ENCODE results near the gene VSIG1.

The VSIG1 gene

GRCh38 chrX:108071578-108071977 is 26.7 kb downstream of the VSIG1 start:
- WGBS, 2 donors (ENCODE audit: extremely low coverage in 2 of 2, insufficient read length in 2 of 2, insufficient replicate concordance in 1 of 2): no CpG with 5 or more reads among the region's 1 CpG
- Histone ChIP-seq H3K4me3 (ENCODE audit: low read length in 2 of 2) (no peak overlapping the region), H3K27ac (replicated peaks; ENCODE audit: low read length) (no peak overlapping the region), H3K36me3 (replicated peaks in 1 of 2; ENCODE audit: control insufficient read depth in 2 of 2, insufficient read depth in 2 of 2, low read length in 2 of 2) (no peaks in the 10 kb centered on the region), H3K4ac (ENCODE audit: low read length) (no peak overlapping the region), H2BK12ac (ENCODE audit: low read length) (no peak overlapping the region), H2AK5ac (ENCODE audit: low read depth, low read length) (no peak overlapping the region), H2BK5ac (ENCODE audit: low read length) (no peak overlapping the region), H3K4me2 (ENCODE audit: insufficient read depth, low read length, poor library complexity, severe bottlenecking) (no peak overlapping the region), H2BK120ac (ENCODE audit: low read depth, low read length) (no peak overlapping the region), H2AFZ (ENCODE audit: low read length) (no peak overlapping the region), H2BK15ac (ENCODE audit: low read length) (no peak overlapping the region), H3K4me1 (ENCODE audit: control insufficient read depth in 2 of 2, insufficient read depth in 1 of 2, low read depth in 1 of 2, low read length in 2 of 2) (no peaks in the 10 kb centered on the region), H4K8ac (ENCODE audit: low read depth, low read length) (no peak overlapping the region), H3K9me3 (replicated peaks in 1 of 2; ENCODE audit: control insufficient read depth in 2 of 2, insufficient read depth in 1 of 2, low read depth in 1 of 2, low read length in 2 of 2) (no peaks in the 10 kb centered on the region), H3K23ac (ENCODE audit: low read depth, low read length, poor library complexity) (no peak overlapping the region), H3K27me3 (ENCODE audit: control insufficient read depth in 3 of 3, insufficient read depth in 3 of 3, low read depth in 1 of 3, low read length in 3 of 3) (peaks cover 0 to 42% (median 0%) of the 10 kb centered on the region in 3 experiments), H3K14ac (ENCODE audit: low read length) (no peak overlapping the region), H4K91ac (ENCODE audit: low read depth, low read length, poor library complexity) (no peak overlapping the region), H3K79me1 (ENCODE audit: low read depth, low read length) (no peaks in the 10 kb centered on the region), H3K18ac (ENCODE audit: low read length) (no peak overlapping the region), H3K9ac (ENCODE audit: low read depth, low read length, poor library complexity) (no peak overlapping the region)
- DNase-seq (ENCODE audit: low spot score): no peak

DNA sequence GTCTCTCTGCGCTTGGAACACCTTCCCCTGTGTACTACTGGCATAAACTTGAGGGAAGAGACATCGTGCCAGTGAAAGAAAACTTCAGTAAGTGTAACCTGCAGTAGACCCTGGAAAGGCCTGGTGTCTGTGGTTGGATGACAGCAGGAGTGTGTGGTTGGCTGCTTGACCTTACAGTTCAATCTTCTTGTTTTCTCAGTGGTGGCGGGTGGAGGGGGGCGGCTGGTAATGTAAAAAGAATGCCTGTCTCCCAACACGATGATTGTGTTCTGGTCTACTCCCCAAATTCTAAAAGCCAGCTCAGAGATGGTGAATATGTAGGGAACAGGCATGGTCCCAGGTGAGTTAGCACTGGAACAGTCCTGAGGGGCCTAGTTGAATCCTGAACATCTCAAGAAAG is 27.9 kb downstream of the VSIG1 start:
- no peak overlapping the region for H3K18ac ChIP-seq (ENCODE audit: low read length)
- H2AK5ac ChIP-seq (ENCODE audit: low read depth, low read length): no peak overlapping the region
- no peak overlapping the region for H3K4ac ChIP-seq (ENCODE audit: low read length)
- H3K23ac ChIP-seq (ENCODE audit: low read depth, low read length, poor library complexity): no peak overlapping the region
- peaks cover 0 to 42% (median 0%) of the 10 kb centered on the region in 3 experiments for H3K27me3 ChIP-seq (ENCODE audit: control insufficient read depth in 3 of 3, insufficient read depth in 3 of 3, low read depth in 1 of 3, low read length in 3 of 3)
- no CpG with 5 or more reads among the region's 5 CpGs for WGBS, 2 donors (ENCODE audit: extremely low coverage in 2 of 2, insufficient read length in 2 of 2, insufficient replicate concordance in 1 of 2)
- H3K14ac ChIP-seq (ENCODE audit: low read length): no peak overlapping the region
- H3K79me1 ChIP-seq (ENCODE audit: low read depth, low read length): no peaks in the 10 kb centered on the region
- no peak for DNase-seq (ENCODE audit: low spot score)
- H4K8ac ChIP-seq (ENCODE audit: low read depth, low read length): no peak overlapping the region
- H3K9me3 ChIP-seq (replicated peaks in 1 of 2; ENCODE audit: control insufficient read depth in 2 of 2, insufficient read depth in 1 of 2, low read depth in 1 of 2, low read length in 2 of 2): no peaks in the 10 kb centered on the region
- no peak overlapping the region for H2AFZ ChIP-seq (ENCODE audit: low read length)
- H3K36me3 ChIP-seq (replicated peaks in 1 of 2; ENCODE audit: control insufficient read depth in 2 of 2, insufficient read depth in 2 of 2, low read length in 2 of 2): no peaks in the 10 kb centered on the region
- no peak overlapping the region for H3K27ac ChIP-seq (replicated peaks; ENCODE audit: low read length)
- H2BK12ac ChIP-seq (ENCODE audit: low read length): no peak overlapping the region
- H2BK5ac ChIP-seq (ENCODE audit: low read length): no peak overlapping the region
- H3K9ac ChIP-seq (ENCODE audit: low read depth, low read length, poor library complexity): no peak overlapping the region
- no peak overlapping the region for H2BK15ac ChIP-seq (ENCODE audit: low read length)
- H3K4me1 ChIP-seq (ENCODE audit: control insufficient read depth in 2 of 2, insufficient read depth in 1 of 2, low read depth in 1 of 2, low read length in 2 of 2): no peaks in the 10 kb centered on the region
- no peak overlapping the region for H2BK120ac ChIP-seq (ENCODE audit: low read depth, low read length)
- no peak overlapping the region for H3K4me3 ChIP-seq (ENCODE audit: low read length in 2 of 2)
- H4K91ac ChIP-seq (ENCODE audit: low read depth, low read length, poor library complexity): no peak overlapping the region
- no peak overlapping the region for H3K4me2 ChIP-seq (ENCODE audit: insufficient read depth, low read length, poor library complexity, severe bottlenecking)

DNA sequence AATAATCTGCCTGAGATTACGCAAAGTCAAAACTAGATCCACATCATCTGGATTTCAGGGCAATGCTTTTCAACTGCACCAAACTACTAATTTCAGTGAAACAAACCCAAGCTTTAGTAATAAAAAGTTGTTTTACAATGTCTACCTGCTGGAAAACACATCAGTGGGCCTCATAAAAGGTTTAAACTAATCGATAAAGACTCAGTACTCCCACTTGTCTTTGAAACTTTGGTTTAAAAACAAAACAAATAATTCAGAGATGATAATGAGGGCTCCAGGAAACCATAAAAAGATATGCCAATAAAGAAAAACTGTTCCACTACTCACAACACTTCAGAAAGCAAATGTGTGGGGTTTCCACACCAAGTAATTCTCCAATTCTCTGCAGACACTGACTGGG is 36.2 kb downstream of the VSIG1 start:
- Histone ChIP-seq H2BK5ac (ENCODE audit: low read length) (no peak overlapping the region), H3K14ac (ENCODE audit: low read length) (no peak overlapping the region), H3K4ac (ENCODE audit: low read length) (no peak overlapping the region), H2BK12ac (ENCODE audit: low read length) (no peak overlapping the region), H3K9ac (ENCODE audit: low read depth, low read length, poor library complexity) (no peak overlapping the region), H3K4me3 (ENCODE audit: low read length in 2 of 2) (no peak overlapping the region), H2AK5ac (ENCODE audit: low read depth, low read length) (no peak overlapping the region), H3K27me3 (ENCODE audit: control insufficient read depth in 3 of 3, insufficient read depth in 3 of 3, low read depth in 1 of 3, low read length in 3 of 3) (peaks cover 0 to 5% (median 0%) of the 10 kb centered on the region in 3 experiments), H2AFZ (ENCODE audit: low read length) (no peak overlapping the region), H3K36me3 (replicated peaks in 1 of 2; ENCODE audit: control insufficient read depth in 2 of 2, insufficient read depth in 2 of 2, low read length in 2 of 2) (peaks cover 0 to 19% of the 10 kb centered on the region in 2 donors), H3K18ac (ENCODE audit: low read length) (no peak overlapping the region), H3K23ac (ENCODE audit: low read depth, low read length, poor library complexity) (no peak overlapping the region), H3K79me1 (ENCODE audit: low read depth, low read length) (no peaks in the 10 kb centered on the region), H4K8ac (ENCODE audit: low read depth, low read length) (no peak overlapping the region), H4K91ac (ENCODE audit: low read depth, low read length, poor library complexity) (no peak overlapping the region), H3K4me1 (ENCODE audit: control insufficient read depth in 2 of 2, insufficient read depth in 1 of 2, low read depth in 1 of 2, low read length in 2 of 2) (no peaks in the 10 kb centered on the region), H2BK15ac (ENCODE audit: low read length) (no peak overlapping the region), H3K4me2 (ENCODE audit: insufficient read depth, low read length, poor library complexity, severe bottlenecking) (no peak overlapping the region), H2BK120ac (ENCODE audit: low read depth, low read length) (no peak overlapping the region), H3K27ac (replicated peaks; ENCODE audit: low read length) (no peak overlapping the region), H3K9me3 (replicated peaks in 1 of 2; ENCODE audit: control insufficient read depth in 2 of 2, insufficient read depth in 1 of 2, low read depth in 1 of 2, low read length in 2 of 2) (no peaks in the 10 kb centered on the region)
- no peak for DNase-seq (ENCODE audit: low spot score)
- WGBS, 2 donors (ENCODE audit: extremely low coverage in 2 of 2, insufficient read length in 2 of 2, insufficient replicate concordance in 1 of 2): no CpG with 5 or more reads among the region's 2 CpGs

DNA sequence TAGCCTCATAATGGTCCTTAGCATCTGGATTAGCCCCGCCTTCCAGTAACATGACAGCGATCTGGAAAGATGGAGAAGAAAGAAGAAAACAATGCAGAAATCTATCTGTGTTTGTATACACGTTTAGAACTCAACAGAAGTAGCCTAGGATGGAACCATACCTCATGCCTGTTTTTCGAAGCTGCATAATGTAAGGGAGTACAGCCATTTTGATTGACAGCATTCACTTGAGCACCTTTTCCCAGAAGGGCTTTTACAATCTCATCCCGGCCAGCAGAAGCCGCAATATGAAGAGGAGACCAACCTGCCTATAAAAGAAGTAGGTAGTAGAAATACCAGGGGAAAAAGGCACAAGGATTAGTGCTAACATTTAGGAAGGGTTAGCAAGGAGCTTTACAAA is 42.9 kb downstream of the VSIG1 start:
- no peak for DNase-seq (ENCODE audit: low spot score)
- Histone ChIP-seq H3K27me3 (ENCODE audit: control insufficient read depth in 3 of 3, insufficient read depth in 3 of 3, low read depth in 1 of 3, low read length in 3 of 3) (no peaks in the 10 kb centered on the region), H3K27ac (replicated peaks; ENCODE audit: low read length) (no peak overlapping the region)

More for the DNA sequence above, 42.9 kb downstream of the VSIG1 start:
- Histone ChIP-seq H2AFZ (ENCODE audit: low read length) (no peak overlapping the region), H3K14ac (ENCODE audit: low read length) (no peak overlapping the region), H2BK15ac (ENCODE audit: low read length) (no peak overlapping the region), H3K4me1 (ENCODE audit: control insufficient read depth in 2 of 2, insufficient read depth in 1 of 2, low read depth in 1 of 2, low read length in 2 of 2) (peaks cover 0 to 2% of the 10 kb centered on the region in 2 donors), H3K23ac (ENCODE audit: low read depth, low read length, poor library complexity) (no peak overlapping the region), H2AK5ac (ENCODE audit: low read depth, low read length) (no peak overlapping the region), H3K18ac (ENCODE audit: low read length) (no peak overlapping the region), H3K4ac (ENCODE audit: low read length) (no peak overlapping the region), H4K8ac (ENCODE audit: low read depth, low read length) (no peak overlapping the region), H2BK120ac (ENCODE audit: low read depth, low read length) (no peak overlapping the region), H2BK5ac (ENCODE audit: low read length) (no peak overlapping the region), H3K9ac (ENCODE audit: low read depth, low read length, poor library complexity) (no peak overlapping the region), H3K4me2 (ENCODE audit: insufficient read depth, low read length, poor library complexity, severe bottlenecking) (no peak overlapping the region), H3K9me3 (replicated peaks in 1 of 2; ENCODE audit: control insufficient read depth in 2 of 2, insufficient read depth in 1 of 2, low read depth in 1 of 2, low read length in 2 of 2) (no peaks in the 10 kb centered on the region), H2BK12ac (ENCODE audit: low read length) (no peak overlapping the region), H4K91ac (ENCODE audit: low read depth, low read length, poor library complexity) (no peak overlapping the region), H3K36me3 (replicated peaks in 1 of 2; ENCODE audit: control insufficient read depth in 2 of 2, insufficient read depth in 2 of 2, low read length in 2 of 2) (peaks cover 0 to 44% of the 10 kb centered on the region in 2 donors), H3K4me3 (ENCODE audit: low read length in 2 of 2) (no peak overlapping the region), H3K79me1 (ENCODE audit: low read depth, low read length) (peaks cover 2% of the 10 kb centered on the region)
- no CpG with 5 or more reads among the region's 6 CpGs for WGBS, 2 donors (ENCODE audit: extremely low coverage in 2 of 2, insufficient read length in 2 of 2, insufficient replicate concordance in 1 of 2)
